Measurements from ENCODE around the gene XCR1. TPM values are rescaled to one million over a fixed set of nuclear protein-coding genes. Genes with fewer than 3 reads are reported as not detected.

The XCR1 gene
- total RNA-seq, 1 experiment from 2014 or later = 0.02 TPM

DNA sequence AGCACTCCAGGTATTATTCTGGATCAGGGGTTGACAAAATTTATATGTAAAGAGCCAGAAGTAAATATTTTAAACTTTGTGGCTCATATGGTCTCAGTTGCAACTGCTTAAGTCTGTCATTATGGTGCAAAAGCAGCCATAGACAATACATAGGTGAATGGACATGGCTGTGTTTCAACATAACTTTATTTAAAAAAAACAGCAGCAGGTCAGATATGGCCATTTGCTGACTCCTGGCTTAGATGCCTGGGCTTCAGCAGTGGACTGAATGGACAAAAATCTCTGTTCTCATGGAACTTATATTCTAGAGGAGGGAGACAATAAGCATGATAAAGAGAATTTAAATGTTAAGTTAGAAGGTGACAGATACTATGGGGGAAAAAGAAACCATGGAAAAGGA, 20.0 kb downstream of the XCR1 start:
- ATAC-seq = no peak
- Mint-ChIP-seq H3K4me3 (no peak overlapping the region), H3K9me3 (0 out of 2 replicates have a peak, but pooled peaks cover 3% of the 10 kb centered on the region), H3K27me3 (ENCODE audit: low read depth) (no peaks in the 10 kb centered on the region; the same call in 1 of the 2 replicates), H3K4me1 (peaks cover 28% of the 10 kb centered on the region), H3K36me3 (no peaks in the 10 kb centered on the region), H3K27ac (no peak overlapping the region)
- no peak for DNase-seq (ENCODE audit: low spot score)
- TF ChIP-seq, protein P1, sequence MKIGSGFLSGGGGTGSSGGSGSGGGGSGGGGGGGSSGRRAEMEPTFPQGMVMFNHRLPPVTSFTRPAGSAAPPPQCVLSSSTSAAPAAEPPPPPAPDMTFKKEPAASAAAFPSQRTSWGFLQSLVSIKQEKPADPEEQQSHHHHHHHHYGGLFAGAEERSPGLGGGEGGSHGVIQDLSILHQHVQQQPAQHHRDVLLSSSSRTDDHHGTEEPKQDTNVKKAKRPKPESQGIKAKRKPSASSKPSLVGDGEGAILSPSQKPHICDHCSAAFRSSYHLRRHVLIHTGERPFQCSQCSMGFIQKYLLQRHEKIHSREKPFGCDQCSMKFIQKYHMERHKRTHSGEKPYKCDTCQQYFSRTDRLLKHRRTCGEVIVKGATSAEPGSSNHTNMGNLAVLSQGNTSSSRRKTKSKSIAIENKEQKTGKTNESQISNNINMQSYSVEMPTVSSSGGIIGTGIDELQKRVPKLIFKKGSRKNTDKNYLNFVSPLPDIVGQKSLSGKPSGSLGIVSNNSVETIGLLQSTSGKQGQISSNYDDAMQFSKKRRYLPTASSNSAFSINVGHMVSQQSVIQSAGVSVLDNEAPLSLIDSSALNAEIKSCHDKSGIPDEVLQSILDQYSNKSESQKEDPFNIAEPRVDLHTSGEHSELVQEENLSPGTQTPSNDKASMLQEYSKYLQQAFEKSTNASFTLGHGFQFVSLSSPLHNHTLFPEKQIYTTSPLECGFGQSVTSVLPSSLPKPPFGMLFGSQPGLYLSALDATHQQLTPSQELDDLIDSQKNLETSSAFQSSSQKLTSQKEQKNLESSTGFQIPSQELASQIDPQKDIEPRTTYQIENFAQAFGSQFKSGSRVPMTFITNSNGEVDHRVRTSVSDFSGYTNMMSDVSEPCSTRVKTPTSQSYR (CRISPR knock-in tag; IDR thresholded peaks at IDR 0.05) = no peak
- TF ChIP-seq, protein P2, sequence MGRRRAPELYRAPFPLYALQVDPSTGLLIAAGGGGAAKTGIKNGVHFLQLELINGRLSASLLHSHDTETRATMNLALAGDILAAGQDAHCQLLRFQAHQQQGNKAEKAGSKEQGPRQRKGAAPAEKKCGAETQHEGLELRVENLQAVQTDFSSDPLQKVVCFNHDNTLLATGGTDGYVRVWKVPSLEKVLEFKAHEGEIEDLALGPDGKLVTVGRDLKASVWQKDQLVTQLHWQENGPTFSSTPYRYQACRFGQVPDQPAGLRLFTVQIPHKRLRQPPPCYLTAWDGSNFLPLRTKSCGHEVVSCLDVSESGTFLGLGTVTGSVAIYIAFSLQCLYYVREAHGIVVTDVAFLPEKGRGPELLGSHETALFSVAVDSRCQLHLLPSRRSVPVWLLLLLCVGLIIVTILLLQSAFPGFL (CRISPR knock-in tag; IDR thresholded peaks at IDR 0.05; ENCODE audit: borderline replicate concordance) = no peak
- TF ChIP-seq ZNF121 (CRISPR knock-in tag; IDR thresholded peaks at IDR 0.05) (no peak), CREM (CRISPR knock-in tag; IDR thresholded peaks at IDR 0.05) (no peak)
- TF ChIP-seq, protein P3, sequence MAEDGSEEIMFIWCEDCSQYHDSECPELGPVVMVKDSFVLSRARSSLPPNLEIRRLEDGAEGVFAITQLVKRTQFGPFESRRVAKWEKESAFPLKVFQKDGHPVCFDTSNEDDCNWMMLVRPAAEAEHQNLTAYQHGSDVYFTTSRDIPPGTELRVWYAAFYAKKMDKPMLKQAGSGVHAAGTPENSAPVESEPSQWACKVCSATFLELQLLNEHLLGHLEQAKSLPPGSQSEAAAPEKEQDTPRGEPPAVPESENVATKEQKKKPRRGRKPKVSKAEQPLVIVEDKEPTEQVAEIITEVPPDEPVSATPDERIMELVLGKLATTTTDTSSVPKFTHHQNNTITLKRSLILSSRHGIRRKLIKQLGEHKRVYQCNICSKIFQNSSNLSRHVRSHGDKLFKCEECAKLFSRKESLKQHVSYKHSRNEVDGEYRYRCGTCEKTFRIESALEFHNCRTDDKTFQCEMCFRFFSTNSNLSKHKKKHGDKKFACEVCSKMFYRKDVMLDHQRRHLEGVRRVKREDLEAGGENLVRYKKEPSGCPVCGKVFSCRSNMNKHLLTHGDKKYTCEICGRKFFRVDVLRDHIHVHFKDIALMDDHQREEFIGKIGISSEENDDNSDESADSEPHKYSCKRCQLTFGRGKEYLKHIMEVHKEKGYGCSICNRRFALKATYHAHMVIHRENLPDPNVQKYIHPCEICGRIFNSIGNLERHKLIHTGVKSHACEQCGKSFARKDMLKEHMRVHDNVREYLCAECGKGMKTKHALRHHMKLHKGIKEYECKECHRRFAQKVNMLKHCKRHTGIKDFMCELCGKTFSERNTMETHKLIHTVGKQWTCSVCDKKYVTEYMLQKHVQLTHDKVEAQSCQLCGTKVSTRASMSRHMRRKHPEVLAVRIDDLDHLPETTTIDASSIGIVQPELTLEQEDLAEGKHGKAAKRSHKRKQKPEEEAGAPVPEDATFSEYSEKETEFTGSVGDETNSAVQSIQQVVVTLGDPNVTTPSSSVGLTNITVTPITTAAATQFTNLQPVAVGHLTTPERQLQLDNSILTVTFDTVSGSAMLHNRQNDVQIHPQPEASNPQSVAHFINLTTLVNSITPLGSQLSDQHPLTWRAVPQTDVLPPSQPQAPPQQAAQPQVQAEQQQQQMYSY (CRISPR knock-in tag; IDR thresholded peaks at IDR 0.05) = peak; percentile 90
- TF ChIP-seq, protein P4, sequence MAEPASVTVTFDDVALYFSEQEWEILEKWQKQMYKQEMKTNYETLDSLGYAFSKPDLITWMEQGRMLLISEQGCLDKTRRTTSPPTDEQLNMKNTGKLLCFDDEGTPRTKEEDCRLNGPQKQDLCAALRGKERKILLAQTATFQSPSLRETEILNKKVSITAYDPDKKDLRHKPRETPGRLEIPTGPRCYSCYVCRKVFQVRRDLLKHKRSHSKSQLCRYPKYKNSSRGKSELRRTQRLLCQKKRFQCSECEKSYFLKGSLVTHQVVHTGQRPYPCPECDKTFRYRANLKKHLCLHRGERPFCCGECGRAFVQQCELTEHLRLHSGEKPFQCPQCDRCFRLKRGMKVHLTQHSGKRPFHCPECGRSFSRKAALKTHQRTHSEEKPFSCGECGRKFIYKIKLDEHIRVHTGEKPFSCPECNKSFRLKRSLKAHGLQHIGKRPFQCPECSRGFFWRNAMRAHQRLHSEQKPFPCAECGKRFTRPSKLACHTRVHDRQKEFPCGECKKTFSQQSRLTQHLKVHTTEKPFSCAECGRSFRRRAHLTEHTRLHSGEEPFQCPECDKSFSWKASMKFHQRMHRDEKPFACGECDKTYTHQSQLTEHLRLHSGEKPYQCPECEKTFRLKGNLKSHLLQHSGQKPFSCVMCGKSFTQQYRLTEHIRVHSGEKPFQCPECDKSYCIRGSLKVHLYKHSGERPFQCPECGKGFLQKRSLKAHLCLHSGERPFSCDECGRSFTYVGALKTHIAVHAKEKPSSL (CRISPR knock-in tag; conservative IDR thresholded peaks at IDR 0.05) = no peak
- ChIA-PET POLR2A (no interaction called here), CTCF (no interaction called here)

DNA sequence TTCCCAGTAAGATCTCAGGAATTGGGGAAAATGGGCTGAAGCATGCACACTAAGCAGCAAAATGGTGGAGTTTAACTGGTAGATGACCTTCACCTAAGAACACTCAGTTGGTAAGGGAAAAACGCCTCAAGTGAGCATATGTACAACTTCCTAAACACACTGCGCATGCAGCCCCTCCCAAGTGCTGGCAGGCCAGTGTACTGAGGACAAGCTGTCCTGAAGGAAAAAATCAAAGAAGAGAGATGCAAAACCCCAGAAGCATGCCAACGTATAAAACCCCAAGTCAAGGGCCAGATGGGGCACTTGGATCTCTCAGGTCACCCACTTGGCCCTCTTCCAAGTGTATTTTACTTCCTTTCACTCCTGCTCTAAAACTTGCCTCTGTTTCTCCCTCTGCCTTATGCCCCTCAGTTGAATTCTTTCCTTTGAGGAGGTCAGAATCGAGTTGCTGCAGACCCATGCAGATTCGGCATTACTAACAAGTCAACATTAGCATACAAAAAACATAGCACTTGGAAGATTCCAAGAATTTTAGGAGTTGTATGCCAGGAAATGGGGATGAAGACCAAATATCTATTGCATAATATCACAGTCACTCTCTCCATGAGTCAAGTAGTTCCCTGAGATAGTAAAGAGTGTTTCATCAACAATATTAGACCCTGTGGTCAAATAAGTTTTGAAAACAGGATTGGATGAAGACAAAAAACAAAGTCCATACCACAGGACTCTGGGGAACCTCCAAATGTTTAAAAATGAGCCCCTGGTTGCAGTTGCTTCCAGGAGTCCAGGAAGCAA, 20.8 kb downstream of the XCR1 start:
- Mint-ChIP-seq H3K27me3 (ENCODE audit: low read depth) (no peaks in the 10 kb centered on the region; the same call in 1 of the 2 replicates), H3K4me1 (peaks cover 28% of the 10 kb centered on the region), H3K9me3 (0 out of 2 replicates have a peak, but pooled peaks cover 3% of the 10 kb centered on the region), H3K27ac (no peak overlapping the region), H3K4me3 (no peak overlapping the region), H3K36me3 (no peaks in the 10 kb centered on the region)
- ATAC-seq (no peak), DNase-seq (ENCODE audit: low spot score) (no peak)
- POLR2A ChIA-PET = no interaction called here
- CTCF ChIA-PET = no interaction called here
- no peak for TF ChIP-seq SMAD3 (CRISPR knock-in tag; IDR thresholded peaks at IDR 0.05; ENCODE audit: borderline replicate concordance)
- TF ChIP-seq, protein P5, sequence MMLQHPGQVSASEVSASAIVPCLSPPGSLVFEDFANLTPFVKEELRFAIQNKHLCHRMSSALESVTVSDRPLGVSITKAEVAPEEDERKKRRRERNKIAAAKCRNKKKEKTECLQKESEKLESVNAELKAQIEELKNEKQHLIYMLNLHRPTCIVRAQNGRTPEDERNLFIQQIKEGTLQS (CRISPR knock-in tag; conservative IDR thresholded peaks at IDR 0.05) = no peak
- TF ChIP-seq, protein P6, sequence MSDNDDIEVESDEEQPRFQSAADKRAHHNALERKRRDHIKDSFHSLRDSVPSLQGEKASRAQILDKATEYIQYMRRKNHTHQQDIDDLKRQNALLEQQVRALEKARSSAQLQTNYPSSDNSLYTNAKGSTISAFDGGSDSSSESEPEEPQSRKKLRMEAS (CRISPR knock-in tag; IDR thresholded peaks at IDR 0.05) = no peak
- TF ChIP-seq FOXP1 (CRISPR knock-in tag; IDR thresholded peaks at IDR 0.05; ENCODE audit: borderline replicate concordance) = no peak
- no peak for TF ChIP-seq ZNF138 (CRISPR knock-in tag; conservative IDR thresholded peaks at IDR 0.05)
- TF ChIP-seq ZNF317 (CRISPR knock-in tag; IDR thresholded peaks at IDR 0.05; ENCODE audit: borderline replicate concordance, low read depth) = no peak
- TF ChIP-seq, protein P2 (CRISPR knock-in tag; IDR thresholded peaks at IDR 0.05; ENCODE audit: borderline replicate concordance) = no peak
- TF ChIP-seq, protein P7, sequence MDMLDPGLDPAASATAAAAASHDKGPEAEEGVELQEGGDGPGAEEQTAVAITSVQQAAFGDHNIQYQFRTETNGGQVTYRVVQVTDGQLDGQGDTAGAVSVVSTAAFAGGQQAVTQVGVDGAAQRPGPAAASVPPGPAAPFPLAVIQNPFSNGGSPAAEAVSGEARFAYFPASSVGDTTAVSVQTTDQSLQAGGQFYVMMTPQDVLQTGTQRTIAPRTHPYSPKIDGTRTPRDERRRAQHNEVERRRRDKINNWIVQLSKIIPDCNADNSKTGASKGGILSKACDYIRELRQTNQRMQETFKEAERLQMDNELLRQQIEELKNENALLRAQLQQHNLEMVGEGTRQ (CRISPR knock-in tag; IDR thresholded peaks at IDR 0.05) = no peak
- TF ChIP-seq SOX15 (CRISPR knock-in tag; IDR thresholded peaks at IDR 0.05) = no peak
- TF ChIP-seq, protein P8, sequence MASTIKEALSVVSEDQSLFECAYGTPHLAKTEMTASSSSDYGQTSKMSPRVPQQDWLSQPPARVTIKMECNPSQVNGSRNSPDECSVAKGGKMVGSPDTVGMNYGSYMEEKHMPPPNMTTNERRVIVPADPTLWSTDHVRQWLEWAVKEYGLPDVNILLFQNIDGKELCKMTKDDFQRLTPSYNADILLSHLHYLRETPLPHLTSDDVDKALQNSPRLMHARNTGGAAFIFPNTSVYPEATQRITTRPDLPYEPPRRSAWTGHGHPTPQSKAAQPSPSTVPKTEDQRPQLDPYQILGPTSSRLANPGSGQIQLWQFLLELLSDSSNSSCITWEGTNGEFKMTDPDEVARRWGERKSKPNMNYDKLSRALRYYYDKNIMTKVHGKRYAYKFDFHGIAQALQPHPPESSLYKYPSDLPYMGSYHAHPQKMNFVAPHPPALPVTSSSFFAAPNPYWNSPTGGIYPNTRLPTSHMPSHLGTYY (CRISPR knock-in tag; IDR thresholded peaks at IDR 0.05) = no peak
- TF ChIP-seq ZNF263 (CRISPR knock-in tag; IDR thresholded peaks at IDR 0.05; ENCODE audit: low read depth) = no peak
